ENCODE data around the gene NUP188.

NUP188 gene, protein sequence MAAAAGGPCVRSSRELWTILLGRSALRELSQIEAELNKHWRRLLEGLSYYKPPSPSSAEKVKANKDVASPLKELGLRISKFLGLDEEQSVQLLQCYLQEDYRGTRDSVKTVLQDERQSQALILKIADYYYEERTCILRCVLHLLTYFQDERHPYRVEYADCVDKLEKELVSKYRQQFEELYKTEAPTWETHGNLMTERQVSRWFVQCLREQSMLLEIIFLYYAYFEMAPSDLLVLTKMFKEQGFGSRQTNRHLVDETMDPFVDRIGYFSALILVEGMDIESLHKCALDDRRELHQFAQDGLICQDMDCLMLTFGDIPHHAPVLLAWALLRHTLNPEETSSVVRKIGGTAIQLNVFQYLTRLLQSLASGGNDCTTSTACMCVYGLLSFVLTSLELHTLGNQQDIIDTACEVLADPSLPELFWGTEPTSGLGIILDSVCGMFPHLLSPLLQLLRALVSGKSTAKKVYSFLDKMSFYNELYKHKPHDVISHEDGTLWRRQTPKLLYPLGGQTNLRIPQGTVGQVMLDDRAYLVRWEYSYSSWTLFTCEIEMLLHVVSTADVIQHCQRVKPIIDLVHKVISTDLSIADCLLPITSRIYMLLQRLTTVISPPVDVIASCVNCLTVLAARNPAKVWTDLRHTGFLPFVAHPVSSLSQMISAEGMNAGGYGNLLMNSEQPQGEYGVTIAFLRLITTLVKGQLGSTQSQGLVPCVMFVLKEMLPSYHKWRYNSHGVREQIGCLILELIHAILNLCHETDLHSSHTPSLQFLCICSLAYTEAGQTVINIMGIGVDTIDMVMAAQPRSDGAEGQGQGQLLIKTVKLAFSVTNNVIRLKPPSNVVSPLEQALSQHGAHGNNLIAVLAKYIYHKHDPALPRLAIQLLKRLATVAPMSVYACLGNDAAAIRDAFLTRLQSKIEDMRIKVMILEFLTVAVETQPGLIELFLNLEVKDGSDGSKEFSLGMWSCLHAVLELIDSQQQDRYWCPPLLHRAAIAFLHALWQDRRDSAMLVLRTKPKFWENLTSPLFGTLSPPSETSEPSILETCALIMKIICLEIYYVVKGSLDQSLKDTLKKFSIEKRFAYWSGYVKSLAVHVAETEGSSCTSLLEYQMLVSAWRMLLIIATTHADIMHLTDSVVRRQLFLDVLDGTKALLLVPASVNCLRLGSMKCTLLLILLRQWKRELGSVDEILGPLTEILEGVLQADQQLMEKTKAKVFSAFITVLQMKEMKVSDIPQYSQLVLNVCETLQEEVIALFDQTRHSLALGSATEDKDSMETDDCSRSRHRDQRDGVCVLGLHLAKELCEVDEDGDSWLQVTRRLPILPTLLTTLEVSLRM (N-terminal part only)

GRCh38 chr9:128947527-128948301, at the start of gene NUP188, which contains the start of gene DOLK:
TSS of gene NUP188 (plus strand) at chr9:128947699. CDS start at chr9:128947720, 21 bp downstream.
TSS of gene DOLK (minus strand) at chr9:128947603. CDS start at chr9:128947303, 300 bp downstream.
- peak; percentile 77 for DNase-seq

DNA sequence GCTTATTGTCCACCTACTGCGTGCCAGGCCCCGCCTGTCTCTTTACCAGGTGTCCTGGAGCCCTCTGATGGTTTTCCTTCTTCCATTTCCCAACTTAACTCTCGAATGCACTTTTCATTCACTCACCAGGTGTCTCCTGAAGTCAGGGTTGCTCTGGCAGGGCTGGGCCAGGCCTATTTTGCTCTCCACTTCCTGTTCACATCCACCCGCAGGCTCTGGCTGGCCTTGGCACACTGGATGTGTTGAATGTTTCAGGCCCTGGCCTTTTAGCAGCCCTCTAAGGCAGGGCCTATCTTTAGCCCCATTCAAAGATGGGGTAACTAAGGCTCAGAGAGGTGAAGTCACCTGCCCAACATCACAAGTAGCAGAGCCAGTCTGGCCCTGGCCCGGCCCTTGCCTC, 49.1 kb upstream of the NUP188 start:
- DNase-seq, result no peak

- DNase-seq, result no peak
Measured at GRCh38 chr9:128898845-128899565, 48.5 kb upstream of the NUP188 start.

DNA sequence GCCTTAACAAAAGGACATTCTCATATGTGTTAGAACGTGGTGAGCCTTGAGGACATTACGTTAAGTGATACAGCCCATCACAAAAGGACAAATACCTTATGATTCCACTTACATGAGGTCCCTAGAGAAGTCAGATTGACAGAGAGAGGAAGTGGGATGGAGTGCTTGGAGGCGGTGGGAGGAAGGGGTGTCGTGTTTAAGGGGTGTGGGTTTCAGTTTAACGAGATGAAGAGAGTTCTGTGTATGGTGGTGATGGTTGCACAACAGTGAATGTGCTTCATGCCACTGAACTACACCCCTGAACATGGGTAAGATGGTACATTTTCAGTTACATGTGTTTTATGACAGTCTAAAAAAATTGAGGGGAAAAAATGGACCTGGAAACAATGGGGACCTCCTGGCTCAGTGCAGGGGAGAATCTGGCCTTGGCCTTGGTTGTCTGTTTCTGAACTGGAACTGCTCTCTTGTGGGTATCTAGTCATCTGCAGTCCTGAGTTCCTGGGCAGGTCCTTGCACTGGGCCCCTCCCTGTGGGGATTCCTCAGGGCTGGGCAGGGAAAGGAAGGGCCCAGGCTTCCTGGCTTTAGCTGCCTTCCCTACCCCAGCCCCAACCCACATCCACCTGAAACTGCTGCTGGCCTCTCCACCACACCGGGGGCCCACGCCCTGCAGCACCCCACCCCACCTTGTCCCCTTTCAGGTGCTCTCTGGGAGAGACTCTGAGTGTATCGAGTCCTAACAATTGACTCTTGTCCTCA, 47.8 kb upstream of the NUP188 start:
- no peak for DNase-seq

- no peak for DNase-seq
Measured at GRCh38 chr9:128901379-128901778, 46.1 kb upstream of the NUP188 start.

GRCh38 chr9:128901822-128902221, 45.7 kb upstream of the NUP188 start:
- no peak for DNase-seq

DNA sequence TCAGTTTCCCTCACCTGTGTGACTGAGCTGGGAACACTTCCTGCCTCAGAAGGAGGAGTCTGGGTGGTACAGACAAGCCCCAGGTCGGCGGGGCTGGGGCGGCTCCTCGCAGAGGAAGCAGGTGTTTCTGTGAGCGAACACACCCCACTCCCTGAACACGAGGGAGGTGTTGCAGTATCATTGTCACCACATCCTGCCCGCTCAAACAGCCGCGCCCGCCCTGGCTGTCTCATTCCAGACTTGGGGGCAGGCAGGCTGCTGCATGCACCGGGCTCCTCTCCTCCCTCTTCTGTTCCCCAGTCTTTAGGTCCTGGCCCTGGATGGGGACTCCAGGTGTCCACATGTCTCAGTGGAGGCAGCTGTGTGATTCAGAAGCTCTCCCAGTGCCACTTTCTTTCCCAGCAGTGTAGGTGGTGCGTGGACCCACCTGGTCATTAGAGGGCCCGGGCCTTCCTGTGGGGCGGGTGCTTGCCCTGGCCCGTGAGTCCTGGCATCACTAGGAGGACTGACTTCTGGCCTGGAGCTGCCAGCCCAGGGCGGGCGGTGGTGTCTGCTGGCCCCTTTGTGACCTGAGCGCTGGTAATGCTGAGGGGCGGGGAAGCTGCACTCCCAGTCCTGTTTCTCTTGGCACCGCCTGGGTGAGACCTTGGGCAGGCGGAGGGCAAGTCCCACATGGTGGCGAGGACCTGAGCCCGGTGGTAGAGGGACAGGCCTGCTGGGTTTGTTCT, 45.0 kb upstream of the NUP188 start:
- DNase-seq, result peak; percentile 82

GRCh38 chr9:128903079-128903461, 44.4 kb upstream of the NUP188 start:
- DNase-seq, result no peak

- no peak for DNase-seq
Measured at GRCh38 chr9:128903871-128904620, 43.5 kb upstream of the NUP188 start.

DNA sequence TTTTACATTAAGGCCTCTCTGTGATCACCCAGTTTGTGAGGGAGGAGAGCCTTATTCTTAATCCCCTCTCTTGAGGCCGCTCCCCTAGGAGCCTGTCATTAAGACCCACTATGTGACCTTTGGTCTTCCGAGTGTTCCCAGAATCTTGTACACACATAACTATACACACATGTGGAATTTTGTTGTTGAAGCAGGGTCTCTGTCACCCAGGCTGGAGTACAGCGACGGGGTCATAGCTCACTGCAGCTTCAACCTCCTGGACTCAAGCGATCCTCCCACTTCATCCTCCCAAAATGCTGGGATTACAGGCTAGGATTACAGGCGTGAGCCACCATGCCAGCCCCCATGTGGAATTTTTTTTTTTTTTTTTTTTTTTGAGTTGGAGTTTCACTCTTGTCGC, 41.5 kb upstream of the NUP188 start:
- no peak for DNase-seq

DNA sequence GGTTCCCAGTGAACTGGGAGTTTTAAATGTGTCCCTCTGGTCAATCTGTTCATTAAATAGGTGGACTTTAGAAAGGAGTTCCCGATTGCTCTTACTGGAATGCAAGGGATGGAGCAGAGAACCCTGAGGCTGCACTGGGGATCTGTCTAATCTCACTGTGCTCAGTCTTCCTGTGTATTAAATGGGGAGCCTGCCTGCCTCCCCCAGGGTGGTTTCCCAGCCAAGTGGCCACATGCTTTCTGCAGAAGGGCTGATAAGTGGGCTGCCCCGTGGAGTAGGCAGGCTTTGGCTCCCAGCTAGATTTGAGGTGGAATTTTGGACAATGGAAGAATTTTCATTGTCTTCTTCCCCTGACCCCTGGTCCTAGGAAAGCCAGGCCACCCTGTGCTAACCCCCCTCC, 40.8 kb upstream of the NUP188 start:
- no peak for DNase-seq

DNA sequence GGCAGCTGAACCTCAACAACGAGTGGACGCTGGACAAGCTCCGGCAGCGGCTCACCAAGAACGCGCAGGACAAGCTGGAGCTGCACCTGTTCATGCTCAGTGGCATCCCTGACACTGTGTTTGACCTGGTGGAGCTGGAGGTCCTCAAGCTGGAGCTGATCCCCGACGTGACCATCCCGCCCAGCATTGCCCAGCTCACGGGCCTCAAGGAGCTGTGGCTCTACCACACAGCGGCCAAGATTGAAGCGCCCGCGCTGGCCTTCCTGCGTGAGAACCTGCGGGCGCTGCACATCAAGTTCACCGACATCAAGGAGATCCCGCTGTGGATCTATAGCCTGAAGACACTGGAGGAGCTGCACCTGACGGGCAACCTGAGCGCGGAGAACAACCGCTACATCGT, 39.1 kb upstream of the NUP188 start:
- no peak for DNase-seq

DNA sequence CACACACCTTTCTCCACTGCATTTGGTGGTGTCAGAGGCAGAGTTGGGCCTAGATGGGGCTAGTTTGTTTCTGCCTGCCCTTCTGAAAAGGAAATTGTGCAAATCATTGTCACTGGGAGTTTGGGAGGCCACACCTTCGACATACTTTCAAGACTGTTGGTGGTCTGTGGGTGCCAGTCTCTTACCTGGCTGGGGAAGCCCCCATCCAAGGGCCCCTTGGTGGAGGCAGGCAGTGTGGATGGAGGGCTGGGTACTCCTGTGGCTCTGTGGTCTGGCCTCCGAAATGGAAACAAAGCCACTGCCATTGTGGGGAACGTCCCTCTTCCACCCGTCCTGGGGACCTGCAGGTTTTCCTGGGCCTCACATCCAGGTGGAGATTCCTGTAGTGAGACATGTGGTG, 37.6 kb upstream of the NUP188 start:
- DNase-seq, result no peak

DNA sequence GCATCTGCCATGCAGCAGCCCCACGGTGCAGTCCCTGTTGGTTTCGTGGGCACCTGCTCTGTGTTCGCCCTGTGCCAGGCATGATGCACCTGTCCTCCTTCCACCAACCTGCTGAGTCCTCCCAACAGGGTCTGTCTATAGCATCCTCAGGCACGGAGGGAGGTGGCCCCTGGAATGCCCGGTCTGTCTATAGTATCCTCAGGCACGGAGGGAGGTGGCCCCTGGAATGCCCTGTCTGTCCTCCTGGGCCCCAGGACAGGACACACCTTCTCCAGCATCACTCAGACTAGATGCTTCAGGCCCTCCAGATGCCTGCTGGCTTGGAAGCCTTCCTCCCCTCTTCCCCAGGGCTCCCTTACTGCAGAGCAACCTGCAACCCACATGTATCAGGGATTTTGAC, 36.6 kb upstream of the NUP188 start:
- DNase-seq, result no peak

- DNase-seq, result no peak
Measured at GRCh38 chr9:128911529-128912035, 35.9 kb upstream of the NUP188 start.

DNA sequence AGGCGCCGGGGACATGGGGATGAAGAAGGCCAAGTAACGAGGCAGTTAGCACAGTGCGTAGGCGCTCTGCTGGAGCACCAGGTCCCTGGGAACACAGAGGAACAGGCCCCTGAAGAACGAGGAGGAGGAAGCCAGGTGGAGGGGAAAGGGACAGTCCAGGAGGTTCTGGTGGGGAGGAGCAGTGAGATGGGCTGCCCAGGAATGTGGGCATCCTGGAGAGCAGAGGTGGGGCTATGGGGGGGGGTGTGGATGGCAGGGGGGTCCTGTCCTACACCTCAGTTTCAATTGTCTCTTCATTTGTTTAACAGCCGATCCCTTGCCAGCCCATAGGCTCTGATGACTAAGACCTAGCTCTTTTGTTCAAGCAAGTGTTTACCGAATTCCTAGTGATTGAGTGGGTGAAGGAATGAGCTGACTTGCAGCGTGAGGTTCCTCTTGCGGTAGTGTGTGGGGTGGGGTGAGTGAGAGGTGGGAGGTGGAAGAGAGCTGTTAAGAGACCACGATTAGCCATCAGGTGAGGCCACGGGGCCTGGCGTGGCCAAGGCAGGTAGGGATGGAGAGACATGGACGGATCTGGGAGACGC, 35.1 kb upstream of the NUP188 start:
- no peak for DNase-seq

DNA sequence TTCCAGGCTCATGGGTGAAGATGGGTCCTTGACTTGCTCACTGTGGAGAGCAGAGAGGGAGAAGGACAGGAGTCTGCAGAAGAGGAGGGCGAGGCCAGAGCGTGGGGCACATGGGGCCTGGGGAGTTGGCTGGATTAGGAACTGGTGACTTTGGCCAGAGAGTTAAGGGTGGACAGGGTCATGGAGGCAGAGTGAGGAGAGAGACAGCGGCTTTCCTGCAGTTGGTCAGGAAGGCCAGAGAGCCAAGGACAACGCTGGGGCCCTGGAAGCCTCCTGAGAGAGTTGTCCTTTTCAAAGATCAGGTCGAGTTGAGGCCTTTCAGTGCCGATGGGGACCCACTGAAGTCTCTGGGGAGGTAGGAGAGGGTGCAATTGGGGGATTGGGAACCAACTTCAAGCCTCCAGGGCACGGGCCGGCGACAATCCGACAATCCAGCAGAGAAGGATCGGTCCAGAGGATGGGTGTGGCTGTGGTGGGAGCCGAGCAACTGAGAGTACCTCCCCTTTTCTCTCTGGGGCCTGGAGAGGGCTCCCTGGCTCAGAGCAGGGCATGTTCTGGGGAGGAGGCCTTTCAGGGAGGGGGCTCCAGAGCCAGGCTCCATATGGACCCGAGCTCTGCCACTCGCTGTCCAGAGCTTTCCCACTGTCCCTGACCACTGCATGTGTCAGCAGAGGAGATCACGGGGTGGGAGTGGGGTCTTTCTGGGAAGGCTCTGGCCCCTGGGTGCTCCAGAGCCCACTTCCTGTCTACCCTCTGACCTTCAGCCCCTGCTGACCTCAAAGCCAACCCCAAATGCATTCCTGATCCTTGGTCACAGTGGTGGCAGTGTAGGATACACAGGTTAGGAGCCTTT, 34.2 kb upstream of the NUP188 start:
- DNase-seq, result no peak

All from DMS153 (cell line).